ENCODE measurements around the gene KRTCAP2.
"Not testable (repeated sequence)": the region's sequence is repeated elsewhere in the genome, so short reads cannot be mapped to it uniquely, and the experiment has no call there.

Gene KRTCAP2

GRCh38 chr1:155198547-155198906 is 25.4 kb upstream of the KRTCAP2 start:
- DNase-seq: no peak

DNA sequence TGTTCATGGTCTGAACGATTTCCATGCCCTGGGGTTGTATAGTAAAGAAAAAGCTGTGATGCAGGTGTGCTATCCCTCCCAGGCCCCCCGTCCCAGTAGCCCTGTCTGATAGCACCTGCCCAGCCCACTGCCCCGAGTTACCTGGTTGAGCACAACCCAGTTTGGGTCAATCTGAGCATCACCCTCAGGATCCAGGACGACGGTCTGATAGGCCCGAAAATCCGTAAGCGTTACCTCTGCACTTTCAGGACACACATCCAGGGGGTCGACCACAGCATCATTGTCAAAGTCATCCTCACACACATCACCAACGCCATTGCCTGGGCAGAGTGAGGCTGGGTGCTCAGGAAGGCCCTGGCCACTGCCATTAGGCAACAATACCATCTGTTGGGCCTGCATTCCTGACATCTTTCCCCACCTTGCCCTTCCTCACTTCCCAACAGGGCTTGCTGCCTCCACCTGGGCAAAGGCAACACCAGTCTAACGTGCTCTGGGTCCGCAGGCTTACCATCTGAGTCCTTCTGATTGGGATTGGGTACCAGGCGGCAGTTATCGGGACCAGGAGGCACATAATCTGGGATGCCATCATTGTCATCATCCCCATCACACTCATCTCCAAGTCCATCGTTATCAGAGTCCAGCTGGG is 24.9 kb upstream of the KRTCAP2 start:
- DNase-seq: no peak

DNA sequence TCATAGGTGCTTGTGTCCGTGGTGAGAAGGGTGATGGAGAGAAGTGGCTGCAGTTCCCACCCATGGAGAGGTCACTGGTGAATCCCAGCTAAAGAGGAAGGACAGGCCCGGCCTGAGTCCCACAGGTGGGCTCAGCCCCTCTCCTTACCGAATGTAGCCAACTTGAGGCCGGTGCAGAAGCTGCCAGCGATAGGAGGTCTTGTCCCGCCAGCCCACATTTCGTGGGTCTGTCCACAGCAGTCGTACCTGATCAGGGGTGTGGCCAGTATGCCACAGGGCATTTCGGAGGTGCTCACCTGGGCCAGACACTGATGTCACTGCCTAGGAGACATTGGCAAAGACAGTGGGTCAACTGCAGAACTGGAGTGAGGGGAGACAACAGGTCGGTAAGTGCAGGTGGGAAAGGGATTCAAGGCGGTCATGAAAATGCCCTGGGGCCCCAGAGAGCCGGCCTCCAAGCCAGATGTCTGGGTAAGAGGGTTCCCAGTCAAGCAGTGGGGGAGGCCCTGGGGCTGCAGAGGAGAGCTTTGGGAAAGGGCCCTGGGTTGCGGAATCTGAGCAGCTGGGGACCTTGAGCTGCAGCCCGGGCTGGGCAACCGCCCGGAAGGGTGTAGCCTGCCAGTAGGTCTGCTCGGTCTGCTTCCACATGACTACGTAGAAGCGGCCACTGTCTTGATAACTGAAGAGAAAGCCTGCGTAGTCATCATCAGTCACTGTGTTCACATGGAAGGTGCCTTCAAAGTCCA is 24.0 kb upstream of the KRTCAP2 start:
- DNase-seq: no peak

DNA sequence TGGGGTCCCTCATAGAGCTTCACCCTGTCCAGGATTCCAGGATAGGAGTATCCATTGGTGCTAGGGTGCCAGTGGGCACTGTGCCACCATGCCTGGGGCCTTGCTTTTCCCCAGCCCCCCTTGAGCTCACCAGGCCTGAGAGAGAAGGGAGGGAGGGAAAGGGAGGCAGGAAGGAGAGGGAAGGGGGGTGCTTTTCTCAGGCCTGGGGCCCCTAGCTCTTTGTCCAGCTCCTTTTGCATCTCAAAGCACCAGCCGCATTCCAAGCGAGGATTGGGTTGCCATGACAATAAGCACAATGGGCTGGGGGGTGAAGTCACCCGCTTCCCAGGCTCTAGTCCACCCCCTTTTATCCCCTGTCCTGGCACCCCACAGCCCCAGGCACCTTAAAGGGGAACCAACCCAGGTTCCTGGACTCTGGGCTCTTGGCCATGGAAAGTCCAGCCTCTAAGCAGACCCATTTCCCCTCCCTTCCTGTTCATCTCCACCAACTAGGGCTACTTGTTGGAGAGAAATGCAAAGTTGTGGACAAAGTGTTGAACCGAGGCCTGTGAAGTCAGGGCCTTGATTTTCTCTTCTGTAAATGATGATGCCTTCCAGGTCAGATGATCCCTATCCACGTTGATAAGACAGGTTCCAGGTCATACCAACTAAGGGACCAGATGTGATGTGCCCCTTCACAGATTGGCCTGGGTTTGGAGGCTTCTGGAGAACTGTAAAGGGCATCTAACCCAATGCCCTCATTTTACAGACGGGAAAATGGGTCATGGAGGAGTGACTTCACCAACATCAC is 23.2 kb upstream of the KRTCAP2 start:
- no peak for DNase-seq

- DNase-seq: no peak
Measured at GRCh38 chr1:155195201-155196102, 22.3 kb upstream of the KRTCAP2 start.

DNA sequence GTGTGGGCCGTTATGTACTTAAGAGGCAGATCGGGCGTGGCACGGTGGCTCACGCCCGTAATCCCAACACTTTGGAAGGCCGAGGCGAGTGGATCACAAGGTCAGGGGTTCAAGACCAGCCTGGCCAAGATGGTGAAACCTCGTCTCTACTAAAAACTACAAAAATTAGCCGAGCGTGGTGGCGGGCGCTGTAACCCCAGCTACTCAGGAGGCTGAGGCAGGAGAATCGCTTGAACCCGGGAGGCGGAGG is 20.8 kb upstream of the KRTCAP2 start:
- not testable (repeated sequence) for DNase-seq

- DNase-seq: peak; percentile 76
Measured at GRCh38 chr1:155193275-155193990, 20.3 kb upstream of the KRTCAP2 start.

GRCh38 chr1:155192346-155193274 is 19.5 kb upstream of the KRTCAP2 start:
- peak; percentile 50 for DNase-seq

GRCh38 chr1:155191904-155192303 is 18.8 kb upstream of the KRTCAP2 start:
- no peak for DNase-seq

- not testable (repeated sequence) for DNase-seq
Measured at GRCh38 chr1:155189926-155190325, 16.8 kb upstream of the KRTCAP2 start.

DNA sequence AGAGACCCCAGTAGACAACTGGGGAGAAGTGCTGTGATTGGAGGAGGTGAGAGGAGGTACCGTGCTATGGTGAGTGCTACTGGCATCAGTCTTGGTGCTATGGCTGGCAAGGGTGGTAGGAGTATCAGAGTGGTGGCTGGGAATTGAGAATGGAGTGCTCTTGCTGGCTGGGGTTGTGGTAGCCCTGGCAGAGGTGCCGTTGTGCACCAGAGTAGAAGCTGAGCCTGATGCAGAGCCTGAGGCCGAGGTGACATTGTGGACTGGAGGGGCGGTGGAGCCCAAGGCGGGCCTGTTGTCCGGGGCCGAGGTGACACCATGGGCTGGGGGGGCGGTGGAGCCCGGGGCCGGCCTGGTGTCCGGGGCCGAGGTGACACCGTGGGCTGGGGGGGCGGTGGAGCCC is 15.2 kb upstream of the KRTCAP2 start:
- no peak for DNase-seq

DNA sequence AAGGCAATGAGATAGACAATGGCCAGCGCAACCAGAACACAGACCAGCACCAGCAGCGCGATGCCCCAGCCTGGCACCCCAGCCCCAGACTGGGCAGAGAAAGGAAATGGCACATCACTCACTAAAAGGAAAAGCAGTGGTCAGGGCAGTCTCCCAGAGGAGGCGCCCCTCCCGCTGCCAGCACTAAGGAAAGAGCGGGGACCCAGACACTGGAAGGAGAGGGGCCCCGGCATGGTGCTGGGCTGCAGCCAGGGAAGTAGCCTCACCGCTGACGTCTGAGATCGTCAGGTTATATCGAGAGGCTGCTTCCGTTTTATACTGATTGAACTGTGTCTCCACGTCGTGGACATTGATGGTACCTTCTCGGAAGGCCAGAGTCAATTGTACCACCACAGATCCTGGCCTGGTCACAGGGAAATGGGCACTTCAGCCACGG is 14.4 kb upstream of the KRTCAP2 start:
- no peak for DNase-seq

DNA sequence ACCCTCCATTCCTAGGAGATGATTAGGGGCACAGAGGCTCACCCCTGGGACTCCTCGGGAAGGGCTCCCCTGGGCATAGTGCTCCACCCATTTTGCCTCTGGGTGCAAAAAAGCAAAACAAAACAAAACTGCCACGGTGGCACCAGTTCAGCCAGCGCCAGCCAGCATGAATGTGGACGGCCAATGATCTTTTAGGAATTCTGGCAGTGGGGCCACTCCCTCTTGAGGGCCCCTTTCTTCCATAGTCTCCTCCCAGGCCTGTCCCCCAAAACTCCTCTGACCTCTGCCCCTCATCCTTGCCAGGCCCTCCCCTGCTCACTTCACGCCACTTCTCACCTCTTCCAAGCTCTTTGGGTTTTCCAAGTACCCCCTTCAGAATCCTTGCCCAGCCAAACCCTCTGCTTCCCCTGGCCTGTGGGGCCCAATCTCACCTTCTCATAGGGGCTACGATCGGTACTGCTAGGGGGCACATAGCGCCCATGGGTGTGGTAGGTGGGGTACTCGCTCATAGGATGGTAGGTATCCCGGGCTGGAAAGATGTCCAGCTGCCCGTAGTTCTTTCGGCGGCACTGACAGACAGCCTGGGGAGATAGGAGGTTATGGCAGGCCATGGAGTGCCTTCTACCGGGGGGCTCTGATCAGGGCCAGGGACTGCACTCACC is 13.8 kb upstream of the KRTCAP2 start:
- no peak for DNase-seq

- DNase-seq: no peak
Measured at GRCh38 chr1:155186067-155186793, 13.1 kb upstream of the KRTCAP2 start.

- DNase-seq: no peak
Measured at GRCh38 chr1:155185783-155186066, 12.6 kb upstream of the KRTCAP2 start.

DNA sequence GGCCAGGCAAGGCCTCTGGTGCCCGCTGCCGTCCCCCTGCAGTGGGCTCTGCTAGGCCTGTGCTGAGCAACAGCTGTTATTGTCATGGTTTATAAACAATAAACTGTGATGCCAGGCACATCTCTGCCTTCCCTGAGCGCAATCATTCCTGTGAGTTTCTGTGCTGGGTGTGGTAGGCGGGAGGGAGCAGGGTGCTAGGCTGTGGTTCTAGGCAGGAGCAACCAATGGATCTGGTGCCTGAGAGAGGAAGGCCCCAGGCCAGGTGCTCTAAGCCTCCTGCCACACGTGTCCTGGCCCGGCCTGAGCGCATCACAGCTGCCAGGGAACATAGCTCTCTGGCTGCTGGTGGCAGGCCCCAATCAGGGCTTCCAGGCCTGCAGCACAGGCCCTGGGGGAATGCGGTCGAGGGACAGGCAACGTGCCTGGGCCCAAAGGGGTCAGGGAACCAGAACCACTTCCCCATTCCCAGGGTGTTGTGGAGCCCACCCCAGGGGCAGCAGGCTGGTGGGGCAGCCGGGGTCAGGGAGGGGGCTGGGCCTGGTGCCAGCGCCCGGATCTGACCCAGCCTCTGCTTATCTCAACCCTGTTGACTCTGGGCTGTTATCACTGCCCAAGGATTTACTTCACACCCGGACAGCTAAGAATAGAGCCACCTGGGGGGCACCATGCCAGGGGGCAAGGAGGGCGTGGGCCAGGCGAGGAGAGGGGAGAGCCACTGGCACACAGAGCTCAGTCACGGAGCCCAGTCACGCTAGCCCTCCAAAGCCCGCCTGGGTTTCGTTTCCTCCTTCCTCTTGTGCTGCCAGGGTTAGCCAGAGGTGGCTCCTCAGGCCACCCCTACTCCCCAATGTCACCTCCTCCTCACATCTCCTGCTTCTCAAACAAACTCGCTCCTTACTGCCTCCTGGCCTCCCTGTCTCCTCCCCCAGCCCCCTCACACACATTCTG is 12.0 kb upstream of the KRTCAP2 start:
- peak; percentile 66 for DNase-seq

DNA sequence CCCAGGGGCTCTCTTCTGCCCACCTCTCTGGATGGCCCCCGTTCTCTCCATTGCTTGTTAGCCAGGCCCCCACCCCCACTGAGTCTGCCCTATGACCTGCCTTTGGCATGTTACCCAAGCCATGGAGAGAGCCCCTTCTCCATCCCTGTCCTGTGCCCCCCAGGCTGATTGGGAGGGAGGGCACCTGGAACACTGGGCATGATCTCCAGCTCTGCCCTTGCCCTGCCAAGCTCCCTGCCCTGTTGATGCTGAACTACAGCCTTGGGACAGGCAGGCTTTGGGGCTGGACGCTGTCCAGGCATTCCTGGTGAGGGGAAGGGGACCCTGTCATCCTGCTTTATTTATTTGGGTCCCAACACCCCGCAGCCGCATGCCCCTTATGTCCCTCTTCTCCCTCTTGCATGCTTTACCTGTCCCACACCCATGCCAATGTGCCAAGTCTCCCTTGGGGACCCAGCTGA is 11.3 kb upstream of the KRTCAP2 start:
- no peak for DNase-seq

DNA sequence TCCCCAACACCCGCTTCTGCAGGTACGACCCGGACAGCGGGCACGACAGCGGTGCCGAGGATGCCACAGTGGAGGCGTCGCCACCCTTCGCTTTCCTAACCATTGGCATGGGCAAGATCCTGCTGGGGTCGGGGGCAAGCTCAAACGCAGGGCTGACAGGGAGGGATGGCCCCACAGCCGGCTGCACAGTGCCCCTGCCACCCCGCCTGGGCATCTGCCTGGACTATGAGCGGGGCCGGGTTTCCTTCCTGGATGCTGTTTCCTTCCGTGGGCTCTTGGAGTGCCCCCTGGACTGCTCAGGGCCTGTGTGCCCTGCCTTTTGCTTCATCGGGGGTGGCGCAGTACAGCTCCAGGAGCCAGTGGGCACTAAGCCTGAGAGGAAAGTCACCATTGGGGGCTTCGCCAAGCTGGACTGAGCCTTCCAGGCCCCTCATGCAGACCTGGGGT is 10.7 kb upstream of the KRTCAP2 start:
- DNase-seq: no peak

DNA sequence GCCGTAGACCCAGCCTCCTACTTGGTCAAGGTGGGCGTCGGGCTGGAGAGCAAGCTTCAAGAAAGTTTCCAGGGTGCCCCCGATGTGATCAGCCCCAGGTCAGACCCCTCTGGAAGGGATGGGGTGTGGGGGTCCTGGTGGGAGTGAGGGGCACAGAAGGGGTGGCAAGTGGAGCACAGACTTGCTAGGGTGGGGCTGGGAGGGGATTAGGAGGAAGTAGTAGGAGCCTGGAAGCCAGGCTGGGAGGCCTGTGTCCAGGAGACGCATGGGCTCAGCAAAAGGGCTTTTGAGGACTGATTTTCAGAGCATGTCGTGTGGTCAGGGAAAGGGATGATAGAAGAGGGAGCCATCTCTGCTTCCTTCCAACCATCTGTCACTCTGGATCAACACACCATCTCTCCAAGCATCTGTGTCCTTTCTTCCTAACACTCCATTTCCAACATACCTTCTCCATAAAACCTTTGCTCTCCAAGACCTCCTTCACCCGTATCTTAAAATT is 9.0 kb upstream of the KRTCAP2 start:
- DNase-seq: no peak

All from CD4-positive, alpha-beta T cell treated with Interleukin-15 for 1 hour (primary cell).